Choroid plexus epithelial cell (primary cell): ENCODE measurements around the gene SLC33A1.

Experiments
- DNase-seq: peaks from one replicate; pipeline ENCODE4 v3.0.0-alpha.2; 2010; ENCODE audit warnings: low read depth
- H3K4me3 ChIP-seq: 2 replicates; pipeline ENCODE4 v1.5.1; 2011; ENCODE audit warnings: low read depth, mild to moderate bottlenecking, control low read depth, low read length, moderate library complexity
- CTCF ChIP-seq: conservative IDR thresholded peaks from 2 replicates; pipeline ENCODE4 v1.5.1; 2011; ENCODE audit warnings: low read depth, mild to moderate bottlenecking, control low read depth, inconsistent platforms, low read length, moderate library complexity

SLC33A1 gene

GRCh38 chr3:155854141-155854940 lies at the start of gene SLC33A1:
TSS of gene SLC33A1 (minus strand) at chr3:155854427. CDS start at chr3:155853997, 430 bp downstream.
- peak; percentile 100 for DNase-seq
- TF ChIP-seq CTCF = no peak
- H3K4me3 ChIP-seq = peak within 1 kb of the TSS; percentile 98

GRCh38 chr3:155895379-155895900 lies 41.2 kb upstream of the SLC33A1 start:
- TF ChIP-seq CTCF = no peak
- DNase-seq = no peak
- no peak overlapping the region for H3K4me3 ChIP-seq

GRCh38 chr3:155891321-155891720 lies 37.1 kb upstream of the SLC33A1 start:
- TF ChIP-seq CTCF = no peak
- no peak for DNase-seq

GRCh38 chr3:155890671-155891190 lies 36.5 kb upstream of the SLC33A1 start:
- peak; percentile 75 for DNase-seq
- H3K4me3 ChIP-seq = no peak overlapping the region
- no peak for TF ChIP-seq CTCF

More at GRCh38 chr3:155891321-155891720, 37.1 kb upstream of the SLC33A1 start:
- no peak overlapping the region for H3K4me3 ChIP-seq

GRCh38 chr3:155889952-155890351 lies 35.7 kb upstream of the SLC33A1 start:
- DNase-seq = no peak

GRCh38 chr3:155889212-155889611 lies 35.0 kb upstream of the SLC33A1 start:
- no peak for TF ChIP-seq CTCF
- no peak overlapping the region for H3K4me3 ChIP-seq
- DNase-seq = no peak

More at GRCh38 chr3:155889952-155890351, 35.7 kb upstream of the SLC33A1 start:
- no peak overlapping the region for H3K4me3 ChIP-seq
- no peak for TF ChIP-seq CTCF
